Stimulated activated CD8-positive, alpha-beta memory T cell treated with anti-CD3 and anti-CD28 coated beads, Interleukin-2, amount 100 ng/mL, for 48 hours (primary cell): ENCODE results near the gene MAML2.

ENCODE experiments used
- DNase-seq, 2 donors: peaks; one replicate each; pipeline ENCODE4 v3.0.0-alpha.2; 2020; ENCODE audit warnings: low read depth in 2 of 2

Gene MAML2

GRCh38 chr11:96072592-96072991 is 270.4 kb downstream of the MAML2 start:
- no peak for DNase-seq

GRCh38 chr11:96070453-96070852 is 272.5 kb downstream of the MAML2 start:
- DNase-seq = no peak

GRCh38 chr11:96067160-96067559 is 275.8 kb downstream of the MAML2 start:
- no peak for DNase-seq

- no peak for DNase-seq
Observed at GRCh38 chr11:96065379-96065778, 277.6 kb downstream of the MAML2 start.

GRCh38 chr11:96063886-96064285 is 279.1 kb downstream of the MAML2 start:
- DNase-seq = no peak

GRCh38 chr11:96063053-96063452 is 279.9 kb downstream of the MAML2 start:
- DNase-seq = no peak

GRCh38 chr11:96062134-96062533 is 280.9 kb downstream of the MAML2 start:
- no peak for DNase-seq

GRCh38 chr11:96061730-96062129 is 281.3 kb downstream of the MAML2 start:
- DNase-seq = no peak

GRCh38 chr11:96061069-96061468 is 281.9 kb downstream of the MAML2 start:
- DNase-seq = no peak

- DNase-seq = no peak
Observed at GRCh38 chr11:96057502-96057901, 285.5 kb downstream of the MAML2 start.

GRCh38 chr11:96056576-96056975 is 286.4 kb downstream of the MAML2 start:
- no peak for DNase-seq

GRCh38 chr11:96055706-96056387 is 287.1 kb downstream of the MAML2 start:
- DNase-seq = no peak

GRCh38 chr11:96054870-96055705 is 287.9 kb downstream of the MAML2 start:
- no peak for DNase-seq

- DNase-seq = no peak
Observed at GRCh38 chr11:96052921-96053651, 289.9 kb downstream of the MAML2 start.

- DNase-seq = no peak
Observed at GRCh38 chr11:96051820-96052219, 291.2 kb downstream of the MAML2 start.

GRCh38 chr11:96050435-96051182 is 292.4 kb downstream of the MAML2 start:
- no peak for DNase-seq

- DNase-seq = no peak
Observed at GRCh38 chr11:96049426-96049825, 293.6 kb downstream of the MAML2 start.

- DNase-seq = no peak
Observed at GRCh38 chr11:96045622-96046456, 297.2 kb downstream of the MAML2 start.

- no peak for DNase-seq
Observed at GRCh38 chr11:96044747-96045146, 298.2 kb downstream of the MAML2 start.

- DNase-seq = no peak
Observed at GRCh38 chr11:96044311-96044710, 298.7 kb downstream of the MAML2 start.

GRCh38 chr11:96043291-96043690 is 299.7 kb downstream of the MAML2 start:
- DNase-seq = no peak
